Fibroblast of pulmonary artery (primary cell): Measurements from ENCODE around the gene UBE2G1.

ENCODE experiments used
- DNase-seq: peaks from one replicate; pipeline ENCODE4 v3.0.0-alpha.2; 2010; ENCODE audit warnings: low read depth
- H3K4me3 ChIP-seq: replicated peaks from 2 replicates; pipeline ENCODE4 v1.5.1; 2011; ENCODE audit warnings: low read depth, mild to moderate bottlenecking, control low read depth, low read length, moderate library complexity
- CTCF ChIP-seq: IDR thresholded peaks from 2 replicates; pipeline ENCODE4 v1.5.1; 2011; ENCODE audit warnings: mild to moderate bottlenecking, control low read depth, low read length, inconsistent platforms; ENCODE audit errors: missing control alignments

The UBE2G1 gene

GRCh38 chr17:4326112-4326511, 40.4 kb downstream of the UBE2G1 start:
- no peak for TF ChIP-seq CTCF
- no peak for DNase-seq
- no peak overlapping the region for H3K4me3 ChIP-seq

GRCh38 chr17:4324463-4324862, 42.0 kb downstream of the UBE2G1 start:
- TF ChIP-seq CTCF = no peak
- DNase-seq = no peak
- H3K4me3 ChIP-seq = no peak overlapping the region

DNA sequence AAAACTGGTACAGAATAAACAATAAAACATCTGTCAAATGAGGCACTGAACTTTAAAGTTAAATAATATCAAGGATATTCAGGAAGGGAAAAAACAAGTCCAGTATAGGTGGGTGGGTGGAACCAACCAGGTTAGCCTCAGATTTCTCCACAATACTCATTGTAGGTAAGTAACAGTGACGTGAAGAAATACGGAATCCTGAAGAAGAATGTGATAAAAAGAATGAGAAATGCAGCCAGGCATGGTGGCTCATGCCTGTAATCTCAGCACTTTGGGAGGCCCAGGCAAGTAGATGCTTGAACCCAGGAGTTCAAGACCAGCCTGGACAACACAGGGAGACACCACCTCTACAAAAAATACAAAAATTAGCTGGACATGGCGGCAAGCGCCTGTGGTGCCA, 47.3 kb downstream of the UBE2G1 start:
- no peak for TF ChIP-seq CTCF
- H3K4me3 ChIP-seq = no peak overlapping the region
- DNase-seq = no peak

GRCh38 chr17:4318596-4318995, 47.9 kb downstream of the UBE2G1 start:
- TF ChIP-seq CTCF = no peak
- no peak for DNase-seq
- no peak overlapping the region for H3K4me3 ChIP-seq

DNA sequence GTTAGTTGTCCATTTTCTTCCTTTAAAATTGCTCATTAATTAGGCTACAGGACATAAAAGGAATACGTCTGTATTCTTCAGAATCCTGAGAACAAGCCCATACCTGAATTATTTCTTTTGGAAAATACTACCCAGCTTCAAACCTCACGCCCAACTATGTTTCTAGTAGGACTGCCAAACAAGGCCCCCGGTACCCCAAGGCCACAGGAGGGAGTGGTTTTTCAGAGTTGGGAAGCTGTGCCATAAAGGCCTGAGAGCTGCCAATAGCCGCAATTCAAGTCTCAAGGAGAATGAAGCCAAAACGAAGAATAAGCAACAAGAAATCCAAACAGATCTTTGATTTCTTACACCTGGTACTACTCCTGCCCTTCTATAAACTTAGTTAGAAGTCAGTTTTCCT, 48.3 kb downstream of the UBE2G1 start:
- TF ChIP-seq CTCF = no peak
- no peak for DNase-seq
- H3K4me3 ChIP-seq = no peak overlapping the region

- no peak for DNase-seq
- TF ChIP-seq CTCF = no peak
- no peak overlapping the region for H3K4me3 ChIP-seq
Measured at GRCh38 chr17:4317610-4318009, 48.9 kb downstream of the UBE2G1 start.

DNA sequence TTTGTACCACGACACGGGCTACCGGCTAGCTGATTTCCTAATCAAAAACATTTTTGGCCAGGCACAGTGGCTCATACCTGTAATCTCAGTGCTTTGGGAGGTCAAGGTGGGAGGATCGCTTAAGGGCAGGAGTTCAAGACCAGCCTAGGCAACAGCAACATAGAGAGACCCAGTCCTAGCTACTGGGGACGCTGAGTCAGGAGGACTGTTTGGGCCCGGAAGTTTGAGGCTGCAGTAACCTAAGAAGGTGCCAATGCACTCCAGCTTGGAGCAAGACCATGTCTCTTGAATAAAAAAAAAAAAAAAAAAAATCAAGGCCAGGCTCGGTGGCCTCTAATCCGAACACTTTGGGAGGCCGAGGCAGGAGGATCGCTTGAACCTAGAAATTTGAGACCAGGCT, 49.8 kb downstream of the UBE2G1 start:
- TF ChIP-seq CTCF = no peak
- no peak for DNase-seq
- no peak overlapping the region for H3K4me3 ChIP-seq
